NCI-H128 (cell line): ENCODE results near the gene STK32C.

Experiments
- DNase-seq: peaks from one replicate; lab custom pipeline; 2025; ENCODE audit not compliant: unreplicated experiment; lab: John Stamatoyannopoulos, UW

The STK32C gene

DNA sequence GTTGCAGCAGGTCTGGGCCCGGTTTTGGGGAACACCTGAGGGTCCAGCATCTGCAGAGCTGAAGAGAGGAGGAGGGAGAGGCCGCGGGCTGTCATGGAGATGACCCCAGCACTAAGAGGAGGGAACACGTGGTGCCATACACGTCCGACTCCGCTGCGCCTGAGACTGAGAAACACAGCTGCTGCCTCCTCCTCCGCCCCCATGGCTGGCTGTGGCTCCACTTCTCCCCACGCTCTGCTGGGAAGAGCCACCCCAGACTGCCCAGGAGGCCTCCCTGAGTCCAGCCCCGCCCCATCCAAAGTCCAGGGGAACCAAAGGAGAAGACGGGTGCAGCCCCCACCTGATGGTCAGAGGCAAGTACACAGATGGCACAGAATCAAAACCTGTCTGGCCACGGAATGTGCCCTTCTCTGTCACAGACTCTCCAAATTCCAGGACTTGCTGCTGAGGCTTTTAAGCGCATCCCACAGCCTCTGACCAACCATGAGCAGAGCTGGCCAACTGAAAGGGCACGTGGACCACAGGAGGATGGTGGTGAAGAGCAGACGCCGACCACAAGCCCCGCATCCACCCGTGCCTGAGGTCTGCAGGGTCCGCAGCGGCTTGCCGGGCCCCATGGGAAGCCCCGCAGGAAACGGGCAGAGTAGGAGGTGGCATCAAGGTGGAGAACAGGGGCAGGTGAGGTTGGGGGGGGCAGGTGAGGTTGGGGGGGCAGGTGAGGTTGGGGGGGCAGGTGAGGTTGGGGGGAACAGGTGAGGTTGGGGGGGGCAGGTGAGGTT is 24.0 kb downstream of the STK32C start:
- DNase-seq, result no peak

DNA sequence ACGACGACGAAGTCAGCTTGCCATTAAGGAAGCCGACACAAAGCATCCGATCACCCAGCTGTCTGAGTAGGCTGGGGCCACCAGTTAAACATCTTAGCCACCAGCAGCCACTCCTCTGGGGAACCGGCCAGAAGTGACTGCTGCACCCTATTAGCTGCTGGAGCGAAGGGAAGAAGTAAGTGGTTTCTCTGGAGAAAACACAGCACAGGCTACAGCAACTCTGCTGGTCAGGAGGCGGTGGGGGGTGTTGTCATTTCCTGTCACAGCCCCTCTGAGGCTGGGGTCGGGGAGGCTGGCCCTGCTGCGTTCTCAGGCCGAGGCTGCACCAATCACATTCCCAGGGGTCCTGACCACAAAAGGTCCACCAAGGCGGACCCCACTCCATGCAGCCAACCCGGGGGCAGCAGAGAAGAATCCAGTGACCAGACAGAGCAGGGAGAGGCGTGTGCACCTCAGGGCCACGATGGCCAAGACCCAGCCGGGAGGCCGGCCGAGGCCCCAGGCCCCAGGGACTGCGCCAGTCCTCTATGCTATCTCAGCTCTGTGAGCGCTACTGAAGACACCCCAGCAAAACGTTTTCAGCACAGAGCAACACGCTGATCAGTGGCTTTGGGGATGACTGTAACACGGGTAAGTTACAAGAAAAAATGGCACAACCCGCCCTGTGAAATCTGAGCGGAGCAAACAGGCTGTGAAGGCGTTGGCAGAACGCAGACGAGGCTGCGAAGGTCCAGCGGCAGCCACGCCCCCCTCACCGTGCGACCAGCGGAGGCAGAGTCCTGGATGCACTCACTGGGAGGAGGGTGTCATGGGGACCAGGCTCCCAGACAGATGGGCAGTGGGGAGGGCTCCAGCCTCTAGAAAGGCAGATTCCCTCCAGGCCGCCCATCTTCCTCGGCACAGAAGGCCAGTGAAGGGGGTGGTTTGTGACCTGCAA is 24.8 kb downstream of the STK32C start:
- DNase-seq, result no peak

DNA sequence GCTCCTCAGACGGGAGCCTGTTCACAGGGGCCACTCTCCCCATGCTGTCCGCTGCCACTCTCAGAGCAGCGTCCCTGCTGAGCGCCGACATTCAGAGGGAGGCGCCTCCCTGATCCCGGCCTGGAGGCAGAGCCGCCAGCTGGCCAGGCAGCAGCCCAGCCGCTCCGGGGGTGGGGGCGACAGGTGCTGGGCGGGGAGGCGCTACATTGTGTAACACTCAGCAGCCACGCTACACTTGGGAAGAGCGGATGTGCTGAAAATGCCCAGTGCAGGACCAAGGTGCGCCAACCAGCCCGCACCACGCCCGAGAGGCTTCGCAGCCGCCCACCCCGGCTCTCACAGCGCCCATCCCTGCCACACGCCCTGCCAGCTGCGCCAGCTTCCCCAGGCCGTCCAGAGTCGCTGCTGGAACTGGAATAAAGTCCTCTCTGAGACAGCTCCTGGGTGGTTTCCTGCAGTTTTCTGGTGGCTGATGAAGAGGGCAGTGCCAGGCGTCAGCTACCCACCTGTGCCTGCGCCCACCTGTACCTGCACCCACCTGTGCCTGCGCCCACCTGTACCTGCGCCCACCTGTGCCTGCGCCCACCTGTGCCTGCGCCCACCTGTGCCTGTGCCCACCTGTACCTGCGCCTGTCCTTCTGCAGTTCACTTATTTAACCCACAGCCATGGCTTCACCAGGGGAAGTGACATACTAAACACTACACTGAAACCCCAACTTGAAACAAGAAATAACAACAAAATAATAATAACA is 25.7 kb downstream of the STK32C start:
- DNase-seq, result no peak

DNA sequence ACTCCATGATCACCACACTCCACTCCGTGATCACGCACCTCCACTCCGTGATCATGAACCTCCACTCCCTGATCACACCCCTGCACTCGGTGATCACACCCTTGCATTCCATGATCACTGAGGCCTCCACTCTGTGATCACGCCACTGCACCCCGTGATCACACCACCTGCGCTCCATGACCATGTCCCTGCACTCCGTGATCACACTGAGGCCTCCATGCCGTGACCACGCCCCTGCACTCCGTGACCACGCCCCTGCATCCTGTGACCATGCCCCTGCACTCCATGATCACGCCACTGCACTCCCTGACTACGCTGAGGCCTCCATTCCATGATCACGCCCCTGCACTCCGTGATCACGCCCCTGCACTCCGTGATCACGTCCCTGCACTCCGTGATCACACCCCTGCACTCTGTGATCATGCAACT is 27.1 kb downstream of the STK32C start:
- DNase-seq, result no peak

DNA sequence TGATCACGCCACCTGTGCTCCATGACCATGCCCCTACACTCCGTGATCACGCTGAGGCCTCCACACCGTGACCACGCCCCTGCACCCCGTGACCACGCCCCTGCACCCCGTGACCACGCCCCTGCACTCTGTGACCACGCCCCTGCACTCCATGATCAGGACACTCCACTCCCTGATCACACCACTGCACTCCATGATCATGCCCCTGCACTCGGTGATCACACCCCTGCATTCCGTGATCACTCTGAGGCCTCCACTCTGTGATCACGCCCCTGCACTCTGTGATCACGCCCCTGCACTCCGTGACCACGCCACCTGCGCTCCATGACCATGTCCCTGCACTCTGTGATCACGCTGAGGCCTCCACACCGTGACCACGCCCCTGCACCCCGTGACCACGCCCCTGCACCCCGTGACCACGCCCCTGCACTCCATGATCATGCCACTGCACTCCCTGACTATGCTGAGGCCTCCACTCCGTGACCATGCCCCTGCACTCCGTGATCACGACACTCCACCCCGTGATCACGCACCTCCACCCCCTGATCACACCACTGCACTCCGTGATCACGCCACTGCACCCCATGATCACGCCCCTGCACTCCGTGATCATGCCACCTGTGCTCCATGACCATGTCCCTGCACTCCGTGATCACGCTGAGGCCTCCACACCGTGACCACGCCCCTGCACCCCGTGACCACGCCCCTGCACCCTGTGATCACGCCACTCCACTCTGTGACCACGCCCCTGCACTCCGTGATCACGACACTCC is 27.7 kb downstream of the STK32C start:
- no peak for DNase-seq

DNA sequence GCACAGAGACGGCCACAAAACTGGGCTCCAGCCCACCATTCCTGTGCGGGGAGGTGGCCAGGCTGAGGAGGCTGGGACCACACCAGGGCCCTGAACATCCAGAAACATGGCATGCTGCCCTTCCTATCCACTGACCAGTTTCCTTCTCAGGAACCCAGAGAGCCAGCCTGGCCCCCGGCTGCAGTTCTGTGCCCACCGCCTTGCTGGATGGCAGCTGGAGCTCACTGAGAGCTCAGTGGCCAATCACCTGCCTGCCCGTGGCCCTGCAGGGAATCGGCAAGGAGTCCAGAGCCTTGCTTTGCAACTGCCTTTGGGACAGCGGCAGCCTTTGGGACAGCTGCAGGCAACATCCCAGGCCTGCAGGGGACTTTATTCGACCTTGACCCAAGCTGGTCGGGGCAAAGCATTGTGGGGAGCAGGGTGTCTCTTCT is 30.4 kb downstream of the STK32C start:
- DNase-seq, result no peak

DNA sequence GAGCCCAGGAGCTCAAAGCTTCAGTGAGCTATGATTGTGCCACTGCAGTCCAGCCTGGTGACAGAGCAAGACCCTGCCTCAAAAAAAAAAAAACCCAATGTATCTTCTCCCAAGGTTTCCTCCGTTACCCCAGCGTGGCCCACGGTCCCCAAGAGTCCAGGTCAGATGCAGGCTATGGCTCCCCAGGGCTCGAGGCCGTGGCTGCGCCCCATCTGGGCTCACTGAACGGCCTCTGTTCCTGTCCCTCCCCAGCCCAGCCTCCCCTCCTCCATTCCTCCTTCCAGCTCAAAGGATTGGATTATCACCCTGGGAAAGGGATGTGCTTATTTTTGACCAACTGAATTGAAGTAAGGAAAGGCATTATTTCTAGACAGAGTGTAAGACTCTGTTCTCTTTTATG is 31.0 kb downstream of the STK32C start:
- no peak for DNase-seq

DNA sequence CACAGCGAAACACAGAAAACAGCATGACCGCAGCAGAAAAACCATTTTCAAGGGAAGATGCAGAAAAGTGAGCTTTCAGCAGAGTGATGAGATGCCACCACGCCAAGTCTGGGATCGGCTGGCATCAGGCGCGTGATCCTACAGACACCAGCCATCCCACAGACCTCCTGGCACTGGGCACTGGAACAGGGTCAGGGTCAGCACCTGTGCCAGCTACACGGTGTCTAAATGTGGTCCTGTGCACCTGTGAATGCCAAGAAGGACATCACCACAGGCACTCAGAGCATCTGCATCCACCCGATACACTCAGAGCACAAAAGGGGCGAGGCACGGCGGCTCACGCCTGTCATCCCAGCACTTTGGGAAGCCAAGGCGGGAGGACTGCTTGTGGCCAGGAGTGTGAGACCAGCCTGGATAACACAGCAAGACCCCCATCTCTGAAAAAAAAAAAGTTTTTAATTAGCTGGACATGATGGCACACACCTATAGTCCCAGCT is 31.5 kb downstream of the STK32C start:
- DNase-seq, result no peak

DNA sequence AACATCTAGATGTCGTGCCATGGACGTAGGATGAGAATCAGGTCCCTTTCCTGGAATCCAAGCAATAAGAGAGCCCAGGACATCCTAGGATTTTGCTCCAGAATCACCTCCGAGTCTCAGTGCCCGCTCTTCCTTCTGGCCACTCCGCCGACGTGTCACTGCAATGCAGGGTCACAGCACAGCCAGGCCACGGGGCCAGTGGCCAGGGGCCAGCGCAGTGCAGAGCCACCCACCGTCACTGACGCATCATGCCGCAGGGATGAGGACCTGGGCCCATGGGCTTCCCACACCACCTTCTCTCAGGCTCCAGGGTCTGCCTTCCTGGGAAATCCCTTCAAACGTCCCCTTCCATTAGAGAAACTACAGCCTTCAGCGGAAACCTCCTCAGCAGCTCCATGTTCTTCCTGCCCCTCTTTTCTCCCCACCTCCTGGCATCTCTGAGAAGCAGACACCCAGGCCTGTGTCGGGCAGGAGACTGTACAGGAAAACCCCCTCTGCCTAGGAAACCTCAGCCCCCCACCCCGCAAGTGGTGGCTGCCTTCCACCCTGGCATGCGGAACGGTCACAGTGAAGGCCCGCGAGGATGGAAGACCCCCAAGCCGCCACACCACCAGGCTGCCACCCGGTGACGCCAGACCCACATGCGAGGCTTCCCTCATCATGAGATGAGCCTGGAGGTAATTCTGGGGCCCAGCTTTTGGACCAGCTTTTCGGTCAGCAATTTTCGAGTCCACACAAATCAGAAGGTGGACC is 32.1 kb downstream of the STK32C start:
- DNase-seq, result no peak

DNA sequence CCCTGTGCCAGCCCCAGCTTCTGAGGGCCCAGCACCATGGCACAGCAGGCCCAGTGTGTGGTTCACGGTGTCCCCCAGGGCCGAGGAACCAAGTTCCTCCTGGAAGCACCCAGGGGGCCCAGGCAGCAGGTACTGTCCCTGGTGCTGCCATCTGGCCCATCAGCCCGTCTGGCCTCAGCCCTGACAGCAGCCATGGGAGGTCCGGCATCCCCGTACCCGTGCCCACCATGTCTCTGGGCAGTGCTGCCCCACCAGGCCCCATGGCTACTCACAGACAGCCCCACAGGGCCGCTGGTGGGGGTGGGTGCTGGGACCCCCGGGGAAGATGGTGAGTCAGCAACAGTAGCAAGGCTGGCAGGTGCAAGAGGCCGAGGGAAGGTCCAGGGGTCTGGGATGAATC is 32.8 kb downstream of the STK32C start:
- no peak for DNase-seq

DNA sequence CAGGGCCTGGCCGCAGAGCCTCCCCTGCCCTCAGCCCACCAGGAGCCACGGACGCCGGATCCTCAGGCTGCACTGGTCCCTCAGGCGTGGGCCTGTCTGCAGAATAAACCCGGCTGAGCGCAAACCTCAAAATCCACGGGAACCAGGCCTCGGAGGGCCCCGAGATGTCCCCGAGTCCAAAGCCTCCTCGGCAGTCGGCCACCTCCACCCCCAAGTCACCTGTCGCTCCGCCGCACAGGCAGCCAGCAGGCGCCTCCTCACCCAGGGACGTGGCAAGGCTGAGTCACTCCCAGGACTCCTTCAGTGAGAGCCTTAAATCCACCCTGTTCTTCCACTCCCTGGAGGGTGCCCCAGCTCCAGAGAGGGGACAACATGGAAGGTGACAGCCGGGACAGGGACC is 33.2 kb downstream of the STK32C start:
- no peak for DNase-seq

DNA sequence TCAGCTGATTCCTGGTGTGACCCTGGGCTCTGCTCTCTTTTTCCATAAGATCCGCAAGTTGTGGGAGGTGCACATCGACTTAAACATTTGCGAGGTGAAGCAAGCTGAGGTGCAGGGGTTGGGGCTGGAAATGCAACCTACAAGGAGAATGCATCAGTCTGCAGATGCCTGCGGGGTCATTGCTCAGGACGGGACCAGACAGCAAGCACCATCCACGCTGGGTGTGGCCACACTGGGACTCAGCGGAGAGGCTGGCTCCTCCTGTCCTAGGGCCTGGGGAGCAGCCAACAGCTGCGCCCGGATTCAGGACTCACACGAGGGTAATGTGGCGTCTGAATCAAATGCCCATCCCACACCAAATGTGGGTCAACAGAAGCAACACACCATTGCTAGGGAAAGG is 33.8 kb downstream of the STK32C start:
- DNase-seq, result no peak

DNA sequence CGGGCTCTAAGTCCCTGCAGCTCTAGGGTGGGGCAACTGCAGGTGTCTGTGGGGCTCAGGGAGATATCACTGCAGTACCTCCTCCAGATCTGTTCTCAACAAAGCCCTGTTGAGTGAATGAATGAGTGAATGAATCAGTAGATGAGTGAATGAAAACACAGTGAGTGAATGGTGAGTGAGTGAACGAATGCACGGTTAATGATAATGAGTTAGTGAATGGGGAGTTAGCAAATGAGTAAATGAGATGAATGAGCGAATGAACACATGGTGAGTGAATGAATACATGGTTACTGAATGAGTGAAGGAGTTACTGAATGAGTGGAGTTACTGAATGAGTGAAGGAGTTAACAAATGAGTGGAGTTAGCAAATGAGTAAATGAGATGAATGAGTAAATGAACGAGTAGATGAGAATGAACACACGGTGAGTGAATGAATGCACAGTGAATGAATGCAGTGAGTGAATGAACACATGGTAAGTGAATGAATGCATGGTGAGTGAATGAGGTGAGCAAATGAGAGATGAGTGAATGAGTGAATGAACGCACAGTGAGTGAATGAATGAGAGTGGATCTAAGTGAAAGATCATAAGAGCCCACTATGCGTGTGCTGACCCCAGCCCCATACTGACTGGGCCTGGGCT is 34.3 kb downstream of the STK32C start:
- DNase-seq, result no peak

DNA sequence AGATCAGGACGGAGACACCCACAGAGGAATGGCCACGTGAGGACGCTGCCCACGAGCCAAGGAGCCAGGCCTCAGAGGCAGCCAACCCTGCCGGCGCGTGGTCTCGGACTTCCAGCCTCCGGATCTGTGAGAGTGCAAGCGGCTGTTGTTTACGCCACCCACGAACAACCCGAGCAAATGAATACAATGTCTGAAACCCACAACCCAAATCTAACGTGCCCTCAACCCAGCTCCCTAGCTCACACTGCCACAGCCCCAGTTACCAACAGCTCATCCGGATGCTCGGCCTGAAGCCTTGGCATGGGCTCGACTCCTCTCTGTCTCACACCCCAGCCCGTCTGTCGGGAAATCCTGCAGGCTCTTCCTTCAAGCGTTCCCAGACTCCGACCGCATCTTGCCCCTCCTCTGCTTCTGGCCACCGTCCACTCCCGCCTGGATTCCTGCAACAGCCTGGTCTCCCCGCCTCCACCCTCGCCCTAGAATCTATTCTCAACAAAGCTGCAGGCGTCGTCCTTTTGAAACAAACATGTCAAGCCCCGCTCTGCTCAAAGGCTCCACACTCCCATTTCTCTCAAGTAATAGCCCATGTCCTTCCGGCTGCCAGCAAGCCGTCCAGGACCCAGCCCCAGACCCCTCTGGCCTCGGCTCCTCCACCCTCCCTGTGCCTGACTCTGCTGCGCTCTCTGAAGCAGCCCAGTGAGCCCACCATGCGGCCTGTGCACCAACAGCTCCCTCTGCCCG is 35.3 kb downstream of the STK32C start:
- DNase-seq, result no peak

DNA sequence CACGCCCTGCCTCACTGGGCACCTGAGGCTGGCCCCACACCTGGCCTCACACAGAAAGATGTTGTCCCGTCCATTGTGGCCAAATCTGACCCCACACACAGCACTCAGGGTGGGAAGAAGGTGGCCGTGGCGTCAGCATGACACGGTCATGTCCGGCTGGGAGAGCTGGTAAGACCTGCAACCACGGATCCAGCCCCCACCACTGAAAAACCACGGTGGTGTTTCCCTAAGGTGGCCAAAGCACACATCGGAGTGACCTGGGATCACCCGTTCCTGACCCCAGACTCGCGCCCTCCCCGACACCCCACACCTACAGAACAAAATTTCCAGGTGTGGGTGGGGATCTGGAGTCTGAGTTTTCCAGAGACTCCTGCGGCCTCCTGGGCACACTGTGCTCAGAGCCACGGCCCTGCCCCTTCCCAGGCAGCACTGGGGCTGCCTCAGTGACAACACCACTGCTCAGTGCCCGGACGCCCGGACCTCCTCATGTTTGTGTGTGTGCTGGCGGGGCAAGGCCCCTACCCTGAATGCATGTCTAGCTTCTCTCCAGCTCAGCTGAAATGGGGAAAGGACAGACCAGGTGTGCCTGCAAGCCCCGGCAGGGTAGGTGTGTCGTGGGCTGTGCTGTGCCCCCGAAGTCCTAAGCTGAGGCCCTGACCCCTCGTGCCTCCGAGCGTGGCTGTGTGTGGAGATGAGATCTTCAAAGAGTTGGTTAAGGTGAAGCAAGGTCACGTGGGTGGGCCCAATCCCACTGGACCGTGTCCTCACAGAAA is 36.1 kb downstream of the STK32C start:
- DNase-seq, result no peak

DNA sequence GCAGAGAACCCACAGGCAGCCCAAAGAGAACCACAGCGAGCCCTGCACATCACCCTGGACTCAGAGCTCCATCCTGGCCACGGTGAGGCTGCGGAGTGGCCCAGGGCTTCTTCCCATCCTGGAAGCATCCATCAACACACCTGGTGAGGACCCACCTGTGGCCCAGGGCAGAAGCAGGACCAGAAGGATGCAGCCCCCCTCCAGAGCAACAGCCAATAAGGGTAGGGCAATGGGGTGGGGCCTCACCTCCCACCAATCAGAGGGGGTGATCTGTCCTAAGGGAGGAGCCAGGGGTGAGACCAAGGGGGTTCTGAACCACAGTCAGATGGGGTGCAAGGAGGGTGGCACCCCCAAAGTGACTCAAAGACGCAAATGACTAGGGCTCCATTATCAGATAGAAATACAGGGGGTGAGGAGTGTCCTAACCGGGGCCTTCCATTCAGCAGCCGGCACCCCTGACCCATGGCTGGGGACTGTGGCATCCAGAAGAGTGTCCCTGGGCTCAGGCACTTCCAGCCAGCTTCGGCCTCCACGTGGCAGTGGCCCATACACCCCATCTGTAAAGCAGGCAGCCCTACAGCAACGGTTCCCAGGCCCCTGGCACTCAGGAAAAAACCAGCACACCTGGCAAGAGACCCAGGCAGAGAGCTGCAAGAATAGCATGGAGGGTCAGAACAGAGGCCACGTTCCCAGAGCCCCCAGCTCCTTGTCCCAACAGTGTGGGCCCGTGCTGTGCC is 36.9 kb downstream of the STK32C start:
- DNase-seq, result no peak

DNA sequence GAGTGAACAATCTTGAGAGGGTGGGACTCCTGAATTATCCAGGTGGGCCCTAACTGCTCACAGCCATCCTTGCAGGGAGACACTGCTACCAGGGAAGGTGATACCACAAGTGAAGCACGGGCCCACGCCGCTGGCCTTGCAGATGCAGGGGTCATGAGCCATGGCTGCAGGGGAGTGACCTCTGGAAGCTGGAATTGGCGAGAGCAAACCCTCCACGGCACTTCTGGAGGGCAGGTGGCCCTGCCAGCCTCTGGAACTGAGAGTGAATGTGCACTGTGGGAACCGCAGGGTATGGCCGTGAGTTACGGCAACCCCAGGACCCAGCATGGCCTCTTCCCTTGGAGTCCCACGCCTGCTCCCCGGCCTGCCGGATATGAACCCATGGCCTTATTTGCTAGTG is 37.5 kb downstream of the STK32C start:
- no peak for DNase-seq
